Panc1 (cell line): ENCODE measurements around the gene SLC49A4. TPM values are rescaled to one million over a fixed set of nuclear protein-coding genes. Genes with fewer than 3 reads are reported as not detected.

Experiments
- ATAC-seq: fragments of 200-7000 bp; cut with Tn5 transposase; 2 replicates; pipeline ENCODE4 v1.9.1; 2020; ENCODE audit warnings: mild to moderate bottlenecking, moderate library complexity
- BruUV-seq: library from RNA; stranded (reverse); fragments of 400-500 nt; replicated peaks from 2 replicates; lab custom pipeline; 2021; lab: Mats Ljungman, UMichigan
- CTCF ChIA-PET: fragments of 300-600 bp; sonication (Branson Sonifier 250); formaldehyde crosslinking; loops from one replicate; lab custom pipeline; 2022; ENCODE audit warnings: antibody characterized with exemption; lab: Charles Lee
- POLR2A ChIA-PET: fragments of 300-600 bp; sonication (Branson Sonifier 250); formaldehyde crosslinking; loops from one replicate; lab custom pipeline; 2022; ENCODE audit warnings: antibody characterized with exemption; lab: Charles Lee
- DNase-seq: peaks from one replicate; pipeline ENCODE4 v3.0.0-alpha.2; 2010; ENCODE audit warnings: low read depth, low spot score
- H3K27ac ChIP-seq: 2 replicates; pipeline ENCODE4 v1.5.1; 2011; ENCODE audit warnings: mild to moderate bottlenecking, low read length, inconsistent platforms
- H3K27me3 ChIP-seq: fragments of 200-500 bp; sonication (Bioruptor generic); 2 replicates; pipeline ENCODE4 v1.6.0; 2014; ENCODE audit warnings: low read length, inconsistent platforms; ENCODE audit not compliant: control insufficient read depth, insufficient read depth
- H3K36me3 ChIP-seq: fragments of 200-500 bp; sonication (Bioruptor generic); 2 replicates; pipeline ENCODE4 v1.5.1; 2014; ENCODE audit warnings: inconsistent platforms, mild to moderate bottlenecking, low read length, moderate library complexity; ENCODE audit not compliant: control insufficient read depth, insufficient read depth
- H3K4me1 ChIP-seq: 2 replicates; pipeline ENCODE4 v1.5.1; 2011; ENCODE audit warnings: inconsistent platforms, mild to moderate bottlenecking, low read length, moderate library complexity; ENCODE audit not compliant: control insufficient read depth, insufficient read depth
- H3K4me3 ChIP-seq, 2 experiments: 2 replicates each; pipeline ENCODE4 v1.5.1; 2011 to 2012; ENCODE audit warnings: low read depth in 2 of 2, low read length in 2 of 2, mild to moderate bottlenecking in 2 of 2, inconsistent platforms in 1 of 2, moderate library complexity in 1 of 2
- H3K9me3 ChIP-seq: fragments of 200-500 bp; sonication (Bioruptor generic); 2 replicates; pipeline ENCODE4 v1.5.1; 2014; ENCODE audit warnings: low read depth, mild to moderate bottlenecking, inconsistent platforms, low read length, moderate library complexity; ENCODE audit not compliant: control insufficient read depth, insufficient read depth
- POLR2AphosphoS5 ChIP-seq: IDR thresholded peaks from 2 replicates; pipeline ENCODE4 v1.6.1; 2012; ENCODE audit warnings: mild to moderate bottlenecking, low read depth, low read length, moderate library complexity
- SIN3A ChIP-seq: IDR thresholded peaks from 2 replicates; pipeline ENCODE4 v1.6.1; 2012; ENCODE audit warnings: low read depth, mild to moderate bottlenecking, low read length, moderate library complexity, borderline replicate concordance; ENCODE audit not compliant: insufficient read depth
- TCF7L2 ChIP-seq: IDR thresholded peaks from 2 replicates; pipeline ENCODE4 v1.6.1; 2011; ENCODE audit warnings: mild to moderate bottlenecking, low read depth, low read length, inconsistent platforms
- in situ Hi-C: cut with HindIII; loops from 2 replicates; pipeline ENCODE4 v1.10.0; 2016; ENCODE audit warnings: low sequenced_read_pairs, low pct_unique_long_range_greater_than_20kb
- intact Hi-C: fragments of 100-400 bp; cut with micrococcal nuclease; formaldehyde crosslinking; loops from one replicate; pipeline ENCODE4 v1.10.0; 2022; ENCODE audit not compliant: unreplicated experiment
- total RNA-seq: library from RNA; stranded (reverse); gene quantifications from one replicate; pipeline ENCODE4 v1.2.1, GENCODE V29; 2021; ENCODE audit not compliant: unreplicated experiment
- TF ChIP-seq, protein P1 (sequence below): fragments of 450-650 bp; IDR thresholded peaks from 2 replicates; pipeline ENCODE4 v1.5.1; 2017; ENCODE audit warnings: mild to moderate bottlenecking
- TF ChIP-seq, protein P2 (sequence below), 2 experiments: IDR thresholded peaks; 2 replicates each; pipeline ENCODE4 v1.6.1; 2011 to 2012; ENCODE audit warnings: low read depth in 2 of 2, control low read depth in 1 of 2, low read length in 1 of 2, mild to moderate bottlenecking in 1 of 2, moderate library complexity in 1 of 2; ENCODE audit not compliant: insufficient read depth in 1 of 2

SLC49A4 gene
- total RNA-seq, 1 experiment from 2014 or later = 15.9 TPM

- intact Hi-C loops = no loop called here
- no peak overlapping the region for H3K27ac ChIP-seq
- POLR2A ChIA-PET = interaction anchor here (0.6 kb wide), 1 partner anchor 445 kb away, joined by 10 read pairs; no protein-coding TSS in a partner anchor
- in situ Hi-C loops = no loop called here
- peaks cover 32% of the 10 kb centered on the region for H3K27me3 ChIP-seq
- no peak for TF ChIP-seq SIN3A
- TF ChIP-seq, protein P1, sequence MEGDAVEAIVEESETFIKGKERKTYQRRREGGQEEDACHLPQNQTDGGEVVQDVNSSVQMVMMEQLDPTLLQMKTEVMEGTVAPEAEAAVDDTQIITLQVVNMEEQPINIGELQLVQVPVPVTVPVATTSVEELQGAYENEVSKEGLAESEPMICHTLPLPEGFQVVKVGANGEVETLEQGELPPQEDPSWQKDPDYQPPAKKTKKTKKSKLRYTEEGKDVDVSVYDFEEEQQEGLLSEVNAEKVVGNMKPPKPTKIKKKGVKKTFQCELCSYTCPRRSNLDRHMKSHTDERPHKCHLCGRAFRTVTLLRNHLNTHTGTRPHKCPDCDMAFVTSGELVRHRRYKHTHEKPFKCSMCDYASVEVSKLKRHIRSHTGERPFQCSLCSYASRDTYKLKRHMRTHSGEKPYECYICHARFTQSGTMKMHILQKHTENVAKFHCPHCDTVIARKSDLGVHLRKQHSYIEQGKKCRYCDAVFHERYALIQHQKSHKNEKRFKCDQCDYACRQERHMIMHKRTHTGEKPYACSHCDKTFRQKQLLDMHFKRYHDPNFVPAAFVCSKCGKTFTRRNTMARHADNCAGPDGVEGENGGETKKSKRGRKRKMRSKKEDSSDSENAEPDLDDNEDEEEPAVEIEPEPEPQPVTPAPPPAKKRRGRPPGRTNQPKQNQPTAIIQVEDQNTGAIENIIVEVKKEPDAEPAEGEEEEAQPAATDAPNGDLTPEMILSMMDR = no peak
- TF ChIP-seq POLR2AphosphoS5 = no peak
- TF ChIP-seq, protein P2, sequence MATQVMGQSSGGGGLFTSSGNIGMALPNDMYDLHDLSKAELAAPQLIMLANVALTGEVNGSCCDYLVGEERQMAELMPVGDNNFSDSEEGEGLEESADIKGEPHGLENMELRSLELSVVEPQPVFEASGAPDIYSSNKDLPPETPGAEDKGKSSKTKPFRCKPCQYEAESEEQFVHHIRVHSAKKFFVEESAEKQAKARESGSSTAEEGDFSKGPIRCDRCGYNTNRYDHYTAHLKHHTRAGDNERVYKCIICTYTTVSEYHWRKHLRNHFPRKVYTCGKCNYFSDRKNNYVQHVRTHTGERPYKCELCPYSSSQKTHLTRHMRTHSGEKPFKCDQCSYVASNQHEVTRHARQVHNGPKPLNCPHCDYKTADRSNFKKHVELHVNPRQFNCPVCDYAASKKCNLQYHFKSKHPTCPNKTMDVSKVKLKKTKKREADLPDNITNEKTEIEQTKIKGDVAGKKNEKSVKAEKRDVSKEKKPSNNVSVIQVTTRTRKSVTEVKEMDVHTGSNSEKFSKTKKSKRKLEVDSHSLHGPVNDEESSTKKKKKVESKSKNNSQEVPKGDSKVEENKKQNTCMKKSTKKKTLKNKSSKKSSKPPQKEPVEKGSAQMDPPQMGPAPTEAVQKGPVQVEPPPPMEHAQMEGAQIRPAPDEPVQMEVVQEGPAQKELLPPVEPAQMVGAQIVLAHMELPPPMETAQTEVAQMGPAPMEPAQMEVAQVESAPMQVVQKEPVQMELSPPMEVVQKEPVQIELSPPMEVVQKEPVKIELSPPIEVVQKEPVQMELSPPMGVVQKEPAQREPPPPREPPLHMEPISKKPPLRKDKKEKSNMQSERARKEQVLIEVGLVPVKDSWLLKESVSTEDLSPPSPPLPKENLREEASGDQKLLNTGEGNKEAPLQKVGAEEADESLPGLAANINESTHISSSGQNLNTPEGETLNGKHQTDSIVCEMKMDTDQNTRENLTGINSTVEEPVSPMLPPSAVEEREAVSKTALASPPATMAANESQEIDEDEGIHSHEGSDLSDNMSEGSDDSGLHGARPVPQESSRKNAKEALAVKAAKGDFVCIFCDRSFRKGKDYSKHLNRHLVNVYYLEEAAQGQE (IDR thresholded peaks at IDR 0.05; ENCODE audit: insufficient read depth in 1 of 2, low read depth in 2 of 2, low read length in 1 of 2) = no peak
- H3K4me1 ChIP-seq = peaks cover 2% of the 10 kb centered on the region; the same call in 1 of the 2 replicates
- no peak for DNase-seq
- no peaks in the 10 kb centered on the region for H3K36me3 ChIP-seq
- no peak for ATAC-seq
- no TSS peak for BruUV-seq
- no peak overlapping the region for H3K4me3 ChIP-seq
- H3K9me3 ChIP-seq = no peaks in the 10 kb centered on the region
- CTCF ChIA-PET = no interaction called here
Measured at GRCh38 chr3:122925756-122926155, 130.9 kb downstream of the SLC49A4 start.

DNA sequence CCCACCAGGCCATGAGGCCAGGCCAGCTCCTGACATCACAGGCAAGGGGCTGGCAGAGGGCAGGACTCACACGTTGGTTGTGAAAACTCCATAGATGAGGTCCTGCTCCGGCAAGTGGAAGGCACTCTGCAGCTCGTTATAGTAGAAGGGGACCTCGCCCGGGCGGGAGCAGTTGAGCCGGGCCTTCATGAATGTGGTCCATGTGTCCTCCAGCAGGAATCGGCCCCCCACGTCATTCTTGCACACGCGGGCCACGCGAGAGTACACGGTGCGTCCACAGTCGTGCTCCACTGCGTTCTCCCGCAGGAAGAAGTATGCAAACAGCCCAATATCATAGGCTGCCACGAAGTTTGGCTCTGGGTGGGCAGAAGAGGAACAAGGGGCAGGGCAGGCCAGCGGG is 131.5 kb downstream of the SLC49A4 start:
- DNase-seq (no peak), ATAC-seq (no peak)
- no peak for TF ChIP-seq POLR2AphosphoS5
- TF ChIP-seq, protein P2 (IDR thresholded peaks at IDR 0.05; ENCODE audit: insufficient read depth in 1 of 2, low read depth in 2 of 2, low read length in 1 of 2) = no peak
- TF ChIP-seq TCF7L2 = no peak
- no peak for TF ChIP-seq SIN3A
- TF ChIP-seq, protein P1 = no peak
- Histone ChIP-seq H3K27me3 (peaks cover 28% of the 10 kb centered on the region), H3K4me3 (no peak overlapping the region), H3K4me1 (peaks cover 2% of the 10 kb centered on the region; the same call in 1 of the 2 replicates), H3K36me3 (no peaks in the 10 kb centered on the region), H3K9me3 (no peaks in the 10 kb centered on the region), H3K27ac (no peak overlapping the region)
- CTCF ChIA-PET = interaction anchor here (0.6 kb wide), 1 partner anchor 171 kb away, joined by 4 read pairs; no protein-coding TSS in a partner anchor
- POLR2A ChIA-PET = interaction anchor here (0.6 kb wide), 1 partner anchor 133 kb away, joined by 3 read pairs; the partner anchor contains the start of gene HSPBAP1
- no TSS peak for BruUV-seq
- intact Hi-C loops = no loop called here
- in situ Hi-C loops = no loop called here
